ENCODE results near the gene TAS2R39.

DNA sequence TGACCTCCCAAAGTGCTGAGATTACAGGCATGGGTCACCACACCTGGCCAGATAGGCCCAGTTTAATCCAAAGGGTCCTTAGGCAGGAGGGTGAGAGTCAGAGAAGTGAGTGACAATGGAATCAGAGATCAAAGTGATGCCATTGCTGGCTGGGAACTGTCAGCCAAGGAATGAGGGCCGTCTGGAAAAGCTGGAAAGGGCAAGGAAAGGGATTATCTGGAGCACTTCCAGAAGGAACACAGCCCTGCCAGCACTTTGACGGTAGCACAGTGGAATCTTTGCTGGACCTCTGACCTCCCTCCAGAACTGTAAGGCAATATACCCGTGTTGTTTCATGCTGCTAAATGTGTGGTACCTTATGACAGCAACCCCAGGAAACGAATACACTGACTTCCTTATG is 27.3 kb downstream of the TAS2R39 start:
- TF ChIP-seq CTCF (conservative IDR thresholded peaks at IDR 0.05; ENCODE audit: low read depth in 2 of 2), result no peak
- TF ChIP-seq, protein P1, sequence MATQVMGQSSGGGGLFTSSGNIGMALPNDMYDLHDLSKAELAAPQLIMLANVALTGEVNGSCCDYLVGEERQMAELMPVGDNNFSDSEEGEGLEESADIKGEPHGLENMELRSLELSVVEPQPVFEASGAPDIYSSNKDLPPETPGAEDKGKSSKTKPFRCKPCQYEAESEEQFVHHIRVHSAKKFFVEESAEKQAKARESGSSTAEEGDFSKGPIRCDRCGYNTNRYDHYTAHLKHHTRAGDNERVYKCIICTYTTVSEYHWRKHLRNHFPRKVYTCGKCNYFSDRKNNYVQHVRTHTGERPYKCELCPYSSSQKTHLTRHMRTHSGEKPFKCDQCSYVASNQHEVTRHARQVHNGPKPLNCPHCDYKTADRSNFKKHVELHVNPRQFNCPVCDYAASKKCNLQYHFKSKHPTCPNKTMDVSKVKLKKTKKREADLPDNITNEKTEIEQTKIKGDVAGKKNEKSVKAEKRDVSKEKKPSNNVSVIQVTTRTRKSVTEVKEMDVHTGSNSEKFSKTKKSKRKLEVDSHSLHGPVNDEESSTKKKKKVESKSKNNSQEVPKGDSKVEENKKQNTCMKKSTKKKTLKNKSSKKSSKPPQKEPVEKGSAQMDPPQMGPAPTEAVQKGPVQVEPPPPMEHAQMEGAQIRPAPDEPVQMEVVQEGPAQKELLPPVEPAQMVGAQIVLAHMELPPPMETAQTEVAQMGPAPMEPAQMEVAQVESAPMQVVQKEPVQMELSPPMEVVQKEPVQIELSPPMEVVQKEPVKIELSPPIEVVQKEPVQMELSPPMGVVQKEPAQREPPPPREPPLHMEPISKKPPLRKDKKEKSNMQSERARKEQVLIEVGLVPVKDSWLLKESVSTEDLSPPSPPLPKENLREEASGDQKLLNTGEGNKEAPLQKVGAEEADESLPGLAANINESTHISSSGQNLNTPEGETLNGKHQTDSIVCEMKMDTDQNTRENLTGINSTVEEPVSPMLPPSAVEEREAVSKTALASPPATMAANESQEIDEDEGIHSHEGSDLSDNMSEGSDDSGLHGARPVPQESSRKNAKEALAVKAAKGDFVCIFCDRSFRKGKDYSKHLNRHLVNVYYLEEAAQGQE (IDR thresholded peaks at IDR 0.05; ENCODE audit: unreplicated experiment), result no peak
- TF ChIP-seq EZH2 (IDR thresholded peaks at IDR 0.05; ENCODE audit: low read depth, unreplicated experiment), result no peak
- TF ChIP-seq POLR2AphosphoS5 (IDR thresholded peaks at IDR 0.05; ENCODE audit: low read depth), result no peak
- TF ChIP-seq, protein P2, sequence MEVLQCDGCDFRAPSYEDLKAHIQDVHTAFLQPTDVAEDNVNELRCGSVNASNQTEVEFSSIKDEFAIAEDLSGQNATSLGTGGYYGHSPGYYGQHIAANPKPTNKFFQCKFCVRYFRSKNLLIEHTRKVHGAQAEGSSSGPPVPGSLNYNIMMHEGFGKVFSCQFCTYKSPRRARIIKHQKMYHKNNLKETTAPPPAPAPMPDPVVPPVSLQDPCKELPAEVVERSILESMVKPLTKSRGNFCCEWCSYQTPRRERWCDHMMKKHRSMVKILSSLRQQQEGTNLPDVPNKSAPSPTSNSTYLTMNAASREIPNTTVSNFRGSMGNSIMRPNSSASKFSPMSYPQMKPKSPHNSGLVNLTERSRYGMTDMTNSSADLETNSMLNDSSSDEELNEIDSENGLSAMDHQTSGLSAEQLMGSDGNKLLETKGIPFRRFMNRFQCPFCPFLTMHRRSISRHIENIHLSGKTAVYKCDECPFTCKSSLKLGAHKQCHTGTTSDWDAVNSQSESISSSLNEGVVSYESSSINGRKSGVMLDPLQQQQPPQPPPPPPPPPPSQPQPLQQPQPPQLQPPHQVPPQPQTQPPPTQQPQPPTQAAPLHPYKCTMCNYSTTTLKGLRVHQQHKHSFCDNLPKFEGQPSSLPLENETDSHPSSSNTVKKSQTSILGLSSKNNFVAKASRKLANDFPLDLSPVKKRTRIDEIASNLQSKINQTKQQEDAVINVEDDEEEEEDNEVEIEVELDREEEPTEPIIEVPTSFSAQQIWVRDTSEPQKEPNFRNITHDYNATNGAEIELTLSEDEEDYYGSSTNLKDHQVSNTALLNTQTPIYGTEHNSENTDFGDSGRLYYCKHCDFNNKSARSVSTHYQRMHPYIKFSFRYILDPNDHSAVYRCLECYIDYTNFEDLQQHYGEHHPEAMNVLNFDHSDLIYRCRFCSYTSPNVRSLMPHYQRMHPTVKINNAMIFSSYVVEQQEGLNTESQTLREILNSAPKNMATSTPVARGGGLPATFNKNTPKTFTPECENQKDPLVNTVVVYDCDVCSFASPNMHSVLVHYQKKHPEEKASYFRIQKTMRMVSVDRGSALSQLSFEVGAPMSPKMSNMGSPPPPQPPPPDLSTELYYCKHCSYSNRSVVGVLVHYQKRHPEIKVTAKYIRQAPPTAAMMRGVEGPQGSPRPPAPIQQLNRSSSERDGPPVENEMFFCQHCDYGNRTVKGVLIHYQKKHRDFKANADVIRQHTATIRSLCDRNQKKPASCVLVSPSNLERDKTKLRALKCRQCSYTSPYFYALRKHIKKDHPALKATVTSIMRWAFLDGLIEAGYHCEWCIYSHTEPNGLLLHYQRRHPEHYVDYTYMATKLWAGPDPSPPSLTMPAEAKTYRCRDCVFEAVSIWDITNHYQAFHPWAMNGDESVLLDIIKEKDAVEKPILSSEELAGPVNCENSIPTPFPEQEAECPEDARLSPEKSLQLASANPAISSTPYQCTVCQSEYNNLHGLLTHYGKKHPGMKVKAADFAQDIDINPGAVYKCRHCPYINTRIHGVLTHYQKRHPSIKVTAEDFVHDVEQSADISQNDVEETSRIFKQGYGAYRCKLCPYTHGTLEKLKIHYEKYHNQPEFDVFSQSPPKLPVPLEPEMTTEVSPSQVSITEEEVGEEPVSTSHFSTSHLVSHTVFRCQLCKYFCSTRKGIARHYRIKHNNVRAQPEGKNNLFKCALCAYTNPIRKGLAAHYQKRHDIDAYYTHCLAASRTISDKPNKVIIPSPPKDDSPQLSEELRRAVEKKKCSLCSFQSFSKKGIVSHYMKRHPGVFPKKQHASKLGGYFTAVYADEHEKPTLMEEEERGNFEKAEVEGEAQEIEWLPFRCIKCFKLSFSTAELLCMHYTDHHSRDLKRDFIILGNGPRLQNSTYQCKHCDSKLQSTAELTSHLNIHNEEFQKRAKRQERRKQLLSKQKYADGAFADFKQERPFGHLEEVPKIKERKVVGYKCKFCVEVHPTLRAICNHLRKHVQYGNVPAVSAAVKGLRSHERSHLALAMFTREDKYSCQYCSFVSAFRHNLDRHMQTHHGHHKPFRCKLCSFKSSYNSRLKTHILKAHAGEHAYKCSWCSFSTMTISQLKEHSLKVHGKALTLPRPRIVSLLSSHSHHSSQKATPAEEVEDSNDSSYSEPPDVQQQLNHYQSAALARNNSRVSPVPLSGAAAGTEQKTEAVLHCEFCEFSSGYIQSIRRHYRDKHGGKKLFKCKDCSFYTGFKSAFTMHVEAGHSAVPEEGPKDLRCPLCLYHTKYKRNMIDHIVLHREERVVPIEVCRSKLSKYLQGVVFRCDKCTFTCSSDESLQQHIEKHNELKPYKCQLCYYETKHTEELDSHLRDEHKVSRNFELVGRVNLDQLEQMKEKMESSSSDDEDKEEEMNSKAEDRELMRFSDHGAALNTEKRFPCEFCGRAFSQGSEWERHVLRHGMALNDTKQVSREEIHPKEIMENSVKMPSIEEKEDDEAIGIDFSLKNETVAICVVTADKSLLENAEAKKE (CRISPR knock-in tag; IDR thresholded peaks at IDR 0.05), result no peak
- no peak for TF ChIP-seq STAT1 (IDR thresholded peaks at IDR 0.05; ENCODE audit: unreplicated experiment)
- no peak for TF ChIP-seq ZNF331 (CRISPR knock-in tag; IDR thresholded peaks at IDR 0.05; ENCODE audit: low read depth)
- TF ChIP-seq CREB1 (CRISPR knock-in tag; IDR thresholded peaks at IDR 0.05; ENCODE audit: low read depth), result no peak
- no peak for TF ChIP-seq EZH2phosphoT487 (IDR thresholded peaks at IDR 0.05; ENCODE audit: unreplicated experiment)
- no peak for TF ChIP-seq NANOG (IDR thresholded peaks at IDR 0.05; ENCODE audit: borderline replicate concordance)
- no peak for TF ChIP-seq JUNB (IDR thresholded peaks at IDR 0.05; ENCODE audit: unreplicated experiment)
- TF ChIP-seq ZNF114 (CRISPR knock-in tag; IDR thresholded peaks at IDR 0.05), result no peak
- TF ChIP-seq, protein P3, sequence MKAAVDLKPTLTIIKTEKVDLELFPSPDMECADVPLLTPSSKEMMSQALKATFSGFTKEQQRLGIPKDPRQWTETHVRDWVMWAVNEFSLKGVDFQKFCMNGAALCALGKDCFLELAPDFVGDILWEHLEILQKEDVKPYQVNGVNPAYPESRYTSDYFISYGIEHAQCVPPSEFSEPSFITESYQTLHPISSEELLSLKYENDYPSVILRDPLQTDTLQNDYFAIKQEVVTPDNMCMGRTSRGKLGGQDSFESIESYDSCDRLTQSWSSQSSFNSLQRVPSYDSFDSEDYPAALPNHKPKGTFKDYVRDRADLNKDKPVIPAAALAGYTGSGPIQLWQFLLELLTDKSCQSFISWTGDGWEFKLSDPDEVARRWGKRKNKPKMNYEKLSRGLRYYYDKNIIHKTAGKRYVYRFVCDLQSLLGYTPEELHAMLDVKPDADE (IDR thresholded peaks at IDR 0.05), result no peak

Measured in GM23338 (cell line).